Hepatocyte (in vitro differentiated cells): ENCODE measurements around the gene LIX1. TPM values are rescaled to one million over a fixed set of nuclear protein-coding genes. Genes with fewer than 3 reads are reported as not detected.
"Not testable (repeated sequence)": the region's sequence is repeated elsewhere in the genome, so short reads cannot be mapped to it uniquely, and the experiment has no call there.

ENCODE experiments used
- DNase-seq: peaks from one replicate; pipeline ENCODE4 v3.0.0-alpha.2; 2016; ENCODE audit warnings: low spot score
- H2AFZ ChIP-seq: fragments of 200-600 bp; sonication (generic); 2 replicates; pipeline ENCODE4 v1.6.0; 2016; ENCODE audit warnings: antibody characterized with exemption, mild to moderate bottlenecking
- H3K27ac ChIP-seq: fragments of 200-600 bp; sonication (generic); 2 replicates; pipeline ENCODE4 v1.5.1; 2016; ENCODE audit warnings: mild to moderate bottlenecking
- H3K27me3 ChIP-seq: fragments of 200-600 bp; sonication (generic); 2 replicates; pipeline ENCODE4 v1.6.1; 2016
- H3K36me3 ChIP-seq: fragments of 200-600 bp; sonication (generic); replicated peaks from 2 replicates; pipeline ENCODE4 v1.5.1; 2016; ENCODE audit warnings: low read depth; ENCODE audit not compliant: insufficient read depth
- H3K4me1 ChIP-seq: fragments of 200-600 bp; sonication (generic); 2 replicates; pipeline ENCODE4 v1.5.1; 2016; ENCODE audit warnings: mild to moderate bottlenecking, moderate library complexity; ENCODE audit not compliant: insufficient read depth
- H3K4me2 ChIP-seq: fragments of 200-600 bp; sonication (generic); 2 replicates; pipeline ENCODE4 v1.6.0; 2016
- H3K4me3 ChIP-seq: fragments of 200-600 bp; sonication (generic); 2 replicates; pipeline ENCODE4 v1.5.1; 2016; ENCODE audit warnings: mild to moderate bottlenecking
- H3K79me2 ChIP-seq: fragments of 200-600 bp; sonication (generic); 2 replicates; pipeline ENCODE4 v1.6.0; 2017; ENCODE audit warnings: mild to moderate bottlenecking
- H3K9me2 ChIP-seq: fragments of 200-600 bp; sonication (generic); replicated peaks from 2 replicates; pipeline ENCODE4 v1.6.0; 2017; ENCODE audit warnings: mild to moderate bottlenecking; ENCODE audit not compliant: insufficient read depth
- H3K9me3 ChIP-seq: fragments of 200-600 bp; sonication (generic); 2 replicates; pipeline ENCODE4 v1.5.1; 2016; ENCODE audit warnings: low read depth, mild to moderate bottlenecking
- H4K20me1 ChIP-seq: fragments of 200-600 bp; sonication (generic); 2 replicates; pipeline ENCODE4 v1.6.0; 2016; ENCODE audit warnings: mild to moderate bottlenecking; ENCODE audit not compliant: insufficient read depth, poor library complexity, severe bottlenecking
- EZH2 ChIP-seq: fragments of 200-600 bp; sonication (generic); IDR thresholded peaks from 2 replicates; pipeline ENCODE4 v1.6.1; 2016; ENCODE audit warnings: antibody characterized with exemption, mild to moderate bottlenecking, borderline replicate concordance
- EZH2phosphoT487 ChIP-seq: fragments of 200-600 bp; sonication (generic); IDR thresholded peaks from one replicate; pipeline ENCODE4 v1.6.1; 2018; ENCODE audit warnings: antibody characterized with exemption, mild to moderate bottlenecking, low read depth, moderate library complexity; ENCODE audit not compliant: unreplicated experiment, severe bottlenecking
- WGBS: methylation state at CpG from one replicate; pipeline ENCODE4 v1.1.6; 2016; ENCODE audit warnings: low lambda C conversion rate; ENCODE audit errors: missing lambda C conversion rate; 5-methylcytosine and 5-hydroxymethylcytosine counted together
- polyA plus RNA-seq: library from polyadenylated mRNA; unstranded; fragments of >200 nt; fragmentation: Nextera tagmentation; extraction: Ambion mirVana; gene quantifications from 2 replicates; pipeline ENCODE4 v1.2.1, GENCODE V29; 2016
- total RNA-seq: library from RNA; depleted of rRNA; stranded (reverse); fragments of >200 nt; gene quantifications from 2 replicates; pipeline ENCODE4 v1.2.3, GENCODE V29; 2014
- TF ChIP-seq, protein P1 (sequence below): fragments of 200-600 bp; sonication (generic); IDR thresholded peaks from 2 replicates; pipeline ENCODE4 v1.5.1; 2016; ENCODE audit warnings: antibody characterized with exemption, mild to moderate bottlenecking; ENCODE audit not compliant: poor library complexity

The LIX1 gene
- total RNA-seq, result 4.7 and 6.2 TPM in 2 replicates
- 2.4 and 4.3 TPM in 2 replicates for polyA plus RNA-seq

DNA sequence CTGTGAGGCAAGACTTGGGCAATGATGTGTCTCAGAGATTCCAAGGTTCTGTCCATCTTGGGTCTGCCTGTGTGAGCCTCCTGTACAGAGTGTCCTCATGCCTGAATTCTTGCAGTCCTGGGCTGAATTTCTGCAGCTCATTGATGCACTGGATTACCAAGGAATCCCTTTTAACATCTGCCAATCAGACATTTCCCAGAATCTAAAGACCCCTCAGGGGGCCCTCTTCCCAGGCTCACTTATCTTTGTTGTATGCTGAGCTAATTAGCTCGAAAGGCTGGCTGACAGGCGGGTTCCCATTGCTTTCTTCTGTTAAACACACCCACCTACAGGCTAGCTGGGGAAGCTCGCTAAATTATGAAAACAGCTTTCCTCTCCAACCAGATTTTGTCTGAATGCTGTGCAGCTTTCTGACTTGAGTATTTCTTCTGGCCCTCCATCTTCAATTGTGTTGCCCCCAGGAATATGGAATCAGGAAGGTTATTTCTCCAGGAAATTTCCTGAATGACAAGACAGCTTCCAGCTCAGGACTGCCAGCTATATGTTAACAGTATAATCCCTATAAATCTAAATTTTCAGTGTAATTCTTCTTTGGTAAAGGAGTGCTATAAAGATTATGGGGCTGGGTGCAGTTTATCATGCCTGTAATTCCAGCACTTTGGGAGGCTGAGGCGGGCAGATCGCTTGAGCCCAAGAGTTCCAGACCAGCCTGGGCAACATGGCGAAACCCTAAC is at the start of gene LIX1:
LIX1 (minus strand) TSS at position 91 of the 734 bp plus-strand sequence; CDS start at position 56, 35 bp downstream.
- no peaks in the 10 kb centered on the region for H3K4me1 ChIP-seq
- WGBS, result 37% methylated on average over 6 of the region's 6 CpGs
- TF ChIP-seq, protein P1, sequence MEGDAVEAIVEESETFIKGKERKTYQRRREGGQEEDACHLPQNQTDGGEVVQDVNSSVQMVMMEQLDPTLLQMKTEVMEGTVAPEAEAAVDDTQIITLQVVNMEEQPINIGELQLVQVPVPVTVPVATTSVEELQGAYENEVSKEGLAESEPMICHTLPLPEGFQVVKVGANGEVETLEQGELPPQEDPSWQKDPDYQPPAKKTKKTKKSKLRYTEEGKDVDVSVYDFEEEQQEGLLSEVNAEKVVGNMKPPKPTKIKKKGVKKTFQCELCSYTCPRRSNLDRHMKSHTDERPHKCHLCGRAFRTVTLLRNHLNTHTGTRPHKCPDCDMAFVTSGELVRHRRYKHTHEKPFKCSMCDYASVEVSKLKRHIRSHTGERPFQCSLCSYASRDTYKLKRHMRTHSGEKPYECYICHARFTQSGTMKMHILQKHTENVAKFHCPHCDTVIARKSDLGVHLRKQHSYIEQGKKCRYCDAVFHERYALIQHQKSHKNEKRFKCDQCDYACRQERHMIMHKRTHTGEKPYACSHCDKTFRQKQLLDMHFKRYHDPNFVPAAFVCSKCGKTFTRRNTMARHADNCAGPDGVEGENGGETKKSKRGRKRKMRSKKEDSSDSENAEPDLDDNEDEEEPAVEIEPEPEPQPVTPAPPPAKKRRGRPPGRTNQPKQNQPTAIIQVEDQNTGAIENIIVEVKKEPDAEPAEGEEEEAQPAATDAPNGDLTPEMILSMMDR, result peak; percentile 78
- TF ChIP-seq EZH2phosphoT487, result no peak
- no peak for TF ChIP-seq EZH2
- no peaks in the 10 kb centered on the region for H4K20me1 ChIP-seq
- H3K4me3 ChIP-seq, result peak within 1 kb of the TSS; percentile 4
- peak within 1 kb of the TSS; percentile 50 for H3K27ac ChIP-seq
- H3K36me3 ChIP-seq, result no peaks in the 10 kb centered on the region
- DNase-seq, result peak; percentile 81
- H2AFZ ChIP-seq, result peak within 1 kb of the TSS; percentile 31
- peaks cover 14% of the 10 kb centered on the region for H3K79me2 ChIP-seq
- no peaks in the 10 kb centered on the region for H3K9me3 ChIP-seq
- H3K9me2 ChIP-seq, result no peaks in the 10 kb centered on the region
- peak within 1 kb of the TSS; percentile 63 for H3K4me2 ChIP-seq
- no peaks in the 10 kb centered on the region for H3K27me3 ChIP-seq

DNA sequence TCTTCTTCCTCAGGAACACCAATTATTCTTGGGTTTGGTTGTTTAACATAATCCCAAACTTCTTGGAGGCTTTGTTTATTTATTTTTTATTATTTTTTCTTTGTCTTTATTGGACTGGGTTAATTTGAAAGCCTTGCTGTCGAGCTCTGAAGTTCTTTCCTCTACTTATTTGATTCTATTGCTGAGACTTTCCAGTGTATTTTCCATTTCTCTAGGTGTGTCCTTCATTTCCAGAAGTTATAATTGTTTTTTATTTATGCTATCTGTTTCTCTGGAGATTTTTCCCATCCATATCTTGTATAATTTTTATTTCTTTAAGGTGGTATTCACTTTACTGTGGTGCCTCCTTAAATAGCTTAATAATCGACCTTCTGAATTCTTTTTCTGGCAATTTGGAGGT is 49.5 kb upstream of the LIX1 start:
- TF ChIP-seq, protein P1, result no peak
- TF ChIP-seq EZH2 (no peak), EZH2phosphoT487 (no peak)
- Histone ChIP-seq H3K9me3 (no peaks in the 10 kb centered on the region), H3K4me2 (no peak overlapping the region), H3K4me1 (no peaks in the 10 kb centered on the region), H4K20me1 (no peaks in the 10 kb centered on the region), H3K4me3 (no peak overlapping the region), H3K36me3 (no peaks in the 10 kb centered on the region), H2AFZ (no peak overlapping the region), H3K27me3 (no peaks in the 10 kb centered on the region), H3K27ac (no peak overlapping the region), H3K9me2 (no peaks in the 10 kb centered on the region), H3K79me2 (no peaks in the 10 kb centered on the region)
- DNase-seq, result no peak
- WGBS, result 79% methylated on average over 2 of the region's 2 CpGs

DNA sequence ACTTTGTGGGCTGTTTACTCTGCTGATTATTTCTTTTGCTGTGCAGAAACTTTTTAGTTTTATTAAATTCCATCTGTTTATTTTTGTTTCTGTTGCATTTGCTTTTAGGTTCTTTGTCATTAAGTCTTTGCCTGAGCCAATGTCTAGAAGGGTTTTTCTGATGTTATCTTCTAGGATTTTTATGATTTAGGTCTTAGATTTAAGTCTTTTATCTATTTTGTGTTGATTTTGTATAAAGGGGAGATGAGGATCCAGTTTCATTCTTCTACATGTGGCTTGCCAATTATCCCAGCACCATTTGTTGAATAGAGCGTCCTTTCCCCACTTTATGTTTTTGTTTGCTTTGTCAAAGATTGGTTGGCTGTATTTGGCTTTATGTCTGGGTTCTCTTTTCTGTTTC is 47.1 kb upstream of the LIX1 start:
- 91% methylated on average over 1 of the region's 1 CpG for WGBS
- not testable (repeated sequence) for H3K27me3 ChIP-seq, H2AFZ ChIP-seq, H3K9me2 ChIP-seq, H3K9me3 ChIP-seq, H3K36me3 ChIP-seq, H3K4me2 ChIP-seq, H3K27ac ChIP-seq, H3K4me3 ChIP-seq, H3K4me1 ChIP-seq, DNase-seq, H3K79me2 ChIP-seq, H4K20me1 ChIP-seq

DNA sequence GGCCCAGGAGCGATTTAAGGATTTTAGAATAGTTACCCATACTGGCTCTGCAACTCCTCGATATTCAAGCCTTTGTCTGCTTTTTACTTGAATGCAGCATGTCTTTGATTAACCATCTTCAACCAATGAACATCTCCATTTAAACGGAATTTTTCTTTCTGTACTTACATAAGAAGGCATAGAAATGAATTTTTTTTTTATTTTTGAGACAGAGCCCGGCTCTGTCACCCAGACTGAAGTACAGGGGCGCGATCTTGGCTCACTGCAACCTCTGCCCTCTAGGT is 41.5 kb upstream of the LIX1 start:
- Histone ChIP-seq H2AFZ (peak overlapping the region; percentile 85), H3K4me1 (peaks cover 12% of the 10 kb centered on the region), H4K20me1 (no peaks in the 10 kb centered on the region), H3K9me3 (no peaks in the 10 kb centered on the region), H3K9me2 (no peaks in the 10 kb centered on the region), H3K27ac (peak overlapping the region; percentile 95), H3K4me3 (peak overlapping the region; percentile 69), H3K27me3 (no peaks in the 10 kb centered on the region), H3K36me3 (no peaks in the 10 kb centered on the region), H3K4me2 (peak overlapping the region; percentile 70), H3K79me2 (peaks cover 37% of the 10 kb centered on the region)
- TF ChIP-seq EZH2 (no peak), EZH2phosphoT487 (no peak)
- TF ChIP-seq, protein P1, result no peak
- WGBS, result 63% methylated on average over 6 of the region's 6 CpGs
- no peak for DNase-seq
